ENCODE data around the gene CCIN.
"Not testable (repeated sequence)": the region's sequence is repeated elsewhere in the genome, so short reads cannot be mapped to it uniquely, and the experiment has no call there.

Gene CCIN

GRCh38 chr9:36166168-36166927 is 2.8 kb upstream of the CCIN start:
- TF ChIP-seq CTCF (IDR thresholded peaks at IDR 0.05; ENCODE audit: low read depth, low read length), result peak; percentile 77
- no peak for DNase-seq (ENCODE audit: extremely low read depth, low read depth)

GRCh38 chr9:36169708-36170107 is 520 bp downstream of the CCIN start:
- TF ChIP-seq CTCF (IDR thresholded peaks at IDR 0.05; ENCODE audit: low read depth, low read length), result no peak
- no peak for DNase-seq (ENCODE audit: extremely low read depth, low read depth)

- no peak for DNase-seq (ENCODE audit: extremely low read depth, low read depth)
- TF ChIP-seq CTCF (IDR thresholded peaks at IDR 0.05; ENCODE audit: low read depth, low read length), result no peak
Measured at GRCh38 chr9:36170531-36170930, 1.3 kb downstream of the CCIN start.

GRCh38 chr9:36173861-36174260 is 4.7 kb downstream of the CCIN start:
- no peak for DNase-seq (ENCODE audit: extremely low read depth, low read depth)
- TF ChIP-seq CTCF (IDR thresholded peaks at IDR 0.05; ENCODE audit: low read depth, low read length), result no peak

- no peak for TF ChIP-seq CTCF (IDR thresholded peaks at IDR 0.05; ENCODE audit: low read depth, low read length)
- no peak for DNase-seq (ENCODE audit: extremely low read depth, low read depth)
Measured at GRCh38 chr9:36174271-36174670, 5.1 kb downstream of the CCIN start.

GRCh38 chr9:36174731-36175130 is 5.5 kb downstream of the CCIN start:
- no peak for DNase-seq (ENCODE audit: extremely low read depth, low read depth)
- TF ChIP-seq CTCF (IDR thresholded peaks at IDR 0.05; ENCODE audit: low read depth, low read length), result no peak

- not testable (repeated sequence) for DNase-seq (ENCODE audit: extremely low read depth, low read depth)
Measured at GRCh38 chr9:36175209-36175608, 6.0 kb downstream of the CCIN start.

GRCh38 chr9:36176496-36176895 is 7.3 kb downstream of the CCIN start:
- not testable (repeated sequence) for DNase-seq (ENCODE audit: extremely low read depth, low read depth)
